Activated CD4-positive, alpha-beta T cell treated with anti-CD3 and anti-CD28 coated beads for 1 hour (primary cell): Measurements from ENCODE around the gene NAPEPLD.
"Not testable (repeated sequence)": the region's sequence is repeated elsewhere in the genome, so short reads cannot be mapped to it uniquely, and the experiment has no call there.

ENCODE experiments used
- DNase-seq: peaks from one replicate; pipeline ENCODE4 v3.0.0-alpha.2; 2020

Gene NAPEPLD

DNA sequence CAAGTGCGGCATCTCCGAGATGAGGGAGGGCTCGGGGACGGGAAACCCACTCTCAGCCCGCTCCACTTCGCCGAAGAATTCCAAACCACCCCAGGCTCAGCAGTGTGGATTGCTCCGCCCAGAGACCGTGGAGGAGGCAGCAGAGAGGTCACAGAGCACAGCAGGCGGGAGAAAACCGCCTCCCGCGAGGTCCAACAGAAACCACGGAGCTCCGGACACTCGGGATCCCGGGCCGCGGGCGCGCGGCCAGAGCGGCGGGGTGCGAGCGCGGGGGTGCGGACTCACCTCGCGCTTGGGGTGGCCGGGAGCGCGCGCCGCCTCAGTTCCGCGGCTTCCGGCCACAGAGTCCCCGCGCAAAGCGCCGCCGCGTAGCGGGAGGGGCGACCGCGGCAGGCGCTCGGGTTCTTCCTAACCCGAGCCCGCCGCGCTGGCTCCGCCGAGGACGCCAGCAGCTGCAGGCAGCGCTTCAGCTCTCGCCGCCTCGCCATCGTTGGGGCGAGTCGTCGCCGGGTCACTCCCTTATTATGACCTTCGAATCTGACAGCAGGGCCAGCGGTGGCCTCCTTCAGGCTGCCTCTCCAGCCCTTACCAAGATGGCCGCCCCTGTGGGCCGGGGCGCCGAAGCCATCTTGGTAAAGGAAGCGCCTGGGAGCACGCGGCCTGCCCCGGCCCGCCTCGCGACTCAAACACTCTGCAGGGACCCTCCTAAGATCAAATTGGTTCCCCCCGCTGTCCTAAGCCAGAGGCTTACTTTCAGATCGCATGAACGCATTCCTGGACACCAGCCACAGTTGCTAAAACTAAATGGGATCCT, at the start of gene NAPEPLD:
NAPEPLD (minus strand) TSS at position 106 of the 814 bp plus-strand sequence. CDS start 20,323 bp downstream, outside the sequence.
- peak; percentile 61 for DNase-seq

DNA sequence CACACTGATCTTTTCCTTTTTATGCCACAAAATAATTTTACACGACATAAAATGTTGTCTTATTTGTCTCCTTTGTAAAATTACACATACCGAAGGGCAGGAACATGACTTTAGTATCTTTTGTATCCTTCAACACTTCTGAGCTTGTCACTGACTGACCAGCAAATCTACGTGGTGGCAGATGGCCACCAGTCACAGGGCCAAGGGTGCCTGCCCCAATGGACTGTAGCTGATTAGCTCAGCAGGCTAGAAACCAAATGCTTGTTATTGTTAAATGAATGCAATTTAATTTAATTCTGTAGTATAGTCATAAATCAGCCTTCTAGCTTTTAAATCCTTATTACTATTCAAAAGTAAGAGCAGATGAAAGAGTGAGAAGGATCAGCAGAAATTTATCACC, 49.2 kb upstream of the NAPEPLD start:
- not testable (repeated sequence) for DNase-seq

DNA sequence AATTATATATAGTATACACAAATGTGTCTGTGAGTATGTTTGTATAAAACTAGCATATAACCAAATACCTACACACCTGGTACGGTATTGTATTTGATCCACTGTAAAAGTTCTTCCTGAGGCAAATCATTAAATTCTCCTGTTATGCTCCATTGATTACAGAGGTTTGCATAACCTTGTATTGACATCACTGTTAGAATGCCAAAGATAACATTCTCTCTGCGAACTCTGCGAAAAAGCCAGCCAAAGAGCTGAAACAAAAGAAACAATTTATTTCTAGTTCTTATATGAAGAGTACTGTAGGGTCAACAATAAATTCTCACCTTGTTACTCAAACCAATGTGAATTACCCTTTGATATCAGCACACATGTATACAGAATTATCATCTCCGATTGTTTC, 46.5 kb upstream of the NAPEPLD start:
- not testable (repeated sequence) for DNase-seq

DNA sequence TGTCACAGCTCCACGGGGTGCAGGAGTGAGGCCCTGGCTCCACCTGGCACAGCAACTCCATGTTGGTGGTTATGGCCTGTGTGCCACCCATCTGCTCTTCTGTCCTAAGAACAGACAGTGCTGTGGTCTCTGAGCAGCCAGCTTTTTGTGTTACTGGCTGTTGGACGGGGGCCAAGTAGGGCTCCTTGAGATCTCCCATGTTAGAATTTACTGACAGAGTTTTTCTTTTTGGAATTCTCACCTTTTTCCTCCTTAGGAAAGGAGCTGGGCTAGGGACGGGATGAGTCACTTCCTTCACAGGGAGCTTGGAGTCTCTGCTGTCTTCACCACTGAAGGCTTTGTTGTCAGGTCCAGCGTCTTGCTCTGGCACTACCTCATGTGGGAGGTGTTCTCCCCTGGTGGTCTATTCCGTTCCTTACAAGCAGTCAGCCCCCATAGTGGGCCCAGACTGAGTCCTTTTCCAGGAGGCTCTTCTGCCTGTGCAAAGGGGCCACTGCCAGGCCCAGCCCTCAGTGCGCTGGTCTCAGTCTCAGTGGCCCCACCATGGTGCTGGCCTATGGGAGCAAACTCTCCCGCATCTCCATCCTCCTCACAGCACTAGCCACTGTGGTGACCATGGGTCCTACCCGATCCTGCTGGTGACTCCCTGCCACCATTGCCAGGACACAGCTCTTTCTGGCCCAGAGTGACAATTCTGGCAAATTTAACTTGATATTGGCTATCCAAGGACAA, 23.7 kb upstream of the NAPEPLD start:
- not testable (repeated sequence) for DNase-seq

DNA sequence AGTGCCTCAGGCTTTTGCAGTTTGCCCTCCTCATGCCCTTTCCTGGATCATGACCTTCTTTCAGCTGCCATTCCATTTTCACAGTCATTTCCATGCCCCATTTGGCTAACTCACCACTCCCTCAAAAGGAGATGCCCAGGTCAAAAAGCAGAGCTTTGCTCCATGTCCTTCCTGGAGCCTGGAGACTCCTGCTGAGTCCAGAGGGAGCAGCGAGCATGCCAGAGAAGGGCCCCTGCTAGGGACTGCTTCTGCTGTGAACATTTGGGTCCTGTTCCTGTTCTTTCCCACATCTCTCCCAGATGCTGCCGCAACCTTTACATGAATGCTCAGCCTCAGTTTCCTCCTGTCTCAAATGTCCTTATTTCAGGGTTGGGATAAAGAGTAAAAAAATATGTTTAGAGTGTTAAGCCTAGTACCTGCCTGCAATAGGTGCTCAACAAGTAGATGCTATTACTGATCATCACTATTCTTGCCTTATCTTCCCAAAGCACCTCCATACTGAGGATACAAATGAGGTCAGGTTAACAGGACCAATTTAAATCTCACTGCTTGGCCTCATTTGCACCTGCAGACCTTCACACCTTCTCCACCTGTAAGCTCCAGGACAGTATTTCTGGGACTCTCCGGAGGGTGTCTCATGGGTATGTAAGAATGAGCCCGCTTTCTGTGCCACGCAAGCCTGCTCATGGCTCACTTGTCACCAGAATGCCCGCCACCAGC, 23.0 kb upstream of the NAPEPLD start:
- DNase-seq: not testable (repeated sequence)

DNA sequence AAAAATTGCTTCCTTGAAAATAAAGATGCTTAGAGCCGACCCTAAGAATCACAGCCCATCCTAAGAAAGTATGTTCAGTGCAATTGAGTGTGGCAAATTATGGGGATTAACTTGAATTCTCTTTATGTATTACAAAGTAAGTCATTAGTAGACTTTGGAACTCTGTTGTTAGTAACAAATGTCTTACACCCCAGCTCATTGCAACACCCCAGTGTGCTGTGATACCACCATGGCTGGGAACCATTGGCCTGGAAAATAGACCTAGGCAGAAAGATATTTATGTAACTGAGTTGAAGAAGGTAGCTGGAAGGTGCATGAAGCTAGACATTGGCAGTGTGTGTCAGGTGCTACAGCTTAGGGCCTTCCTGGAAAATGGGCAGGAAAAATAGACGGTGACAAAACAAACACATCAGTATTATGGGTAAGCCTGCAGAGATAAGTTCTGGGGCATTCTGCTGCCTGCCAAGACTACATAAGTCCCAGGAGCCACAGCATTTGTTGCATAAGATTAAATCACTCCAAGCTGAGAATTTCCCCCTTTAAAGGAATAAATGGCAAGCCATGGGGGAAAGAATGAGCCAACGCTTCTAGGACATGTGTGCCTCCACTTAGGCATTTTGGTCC, 18.1 kb upstream of the NAPEPLD start:
- not testable (repeated sequence) for DNase-seq

DNA sequence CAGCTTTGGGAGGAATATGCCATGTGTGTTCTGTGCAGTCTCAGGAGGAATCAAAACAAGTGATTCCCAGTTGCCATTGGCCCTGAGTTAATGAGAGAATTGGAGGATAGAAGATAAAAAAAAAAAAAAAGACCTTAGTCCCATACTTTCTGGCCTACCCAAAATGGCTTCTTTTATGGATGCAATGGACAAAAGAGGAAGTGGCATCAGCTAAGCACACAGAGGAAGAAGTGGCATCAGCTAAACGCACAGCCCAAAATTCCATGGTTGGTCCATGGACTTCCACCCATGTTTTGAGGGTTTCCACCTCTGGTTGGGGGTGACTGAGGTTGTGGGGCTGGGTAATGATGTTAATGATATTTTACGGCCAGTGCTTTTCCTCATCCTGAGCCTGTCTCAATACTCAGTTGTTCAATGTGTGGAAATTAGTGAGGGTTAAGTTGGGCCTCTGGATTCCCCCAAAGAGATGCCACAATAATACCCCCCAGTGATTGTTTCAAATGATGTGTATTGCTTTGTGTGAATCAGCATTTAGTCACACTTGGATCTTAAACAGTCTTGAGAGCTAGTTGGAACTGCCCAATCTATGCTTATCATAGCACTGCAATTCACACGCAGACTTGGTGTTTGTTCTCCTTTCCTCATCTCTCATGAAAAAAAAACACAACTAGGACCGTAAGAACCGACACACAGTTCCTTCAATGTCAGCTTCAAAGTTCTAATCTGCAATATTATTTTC, 14.4 kb upstream of the NAPEPLD start:
- DNase-seq: not testable (repeated sequence)

DNA sequence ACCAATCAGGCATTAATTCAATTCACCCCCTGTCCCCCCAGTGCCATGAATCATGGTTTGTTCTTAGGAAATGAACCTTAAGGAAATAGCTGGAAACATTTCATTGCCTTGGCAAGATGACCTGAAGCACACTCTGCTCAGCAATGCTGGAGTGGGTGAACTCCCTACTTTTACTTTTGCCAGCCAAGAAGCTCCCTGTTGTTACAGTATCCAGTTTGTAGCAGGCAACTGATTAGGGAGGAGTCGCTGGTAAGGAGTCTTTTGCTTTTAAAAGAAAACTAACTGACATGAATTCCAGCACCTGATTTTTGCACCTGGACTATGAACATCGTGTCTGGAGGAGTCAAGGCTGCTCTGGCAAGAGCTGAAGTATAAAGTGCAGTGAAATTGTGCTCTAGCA, 13.7 kb upstream of the NAPEPLD start:
- not testable (repeated sequence) for DNase-seq

DNA sequence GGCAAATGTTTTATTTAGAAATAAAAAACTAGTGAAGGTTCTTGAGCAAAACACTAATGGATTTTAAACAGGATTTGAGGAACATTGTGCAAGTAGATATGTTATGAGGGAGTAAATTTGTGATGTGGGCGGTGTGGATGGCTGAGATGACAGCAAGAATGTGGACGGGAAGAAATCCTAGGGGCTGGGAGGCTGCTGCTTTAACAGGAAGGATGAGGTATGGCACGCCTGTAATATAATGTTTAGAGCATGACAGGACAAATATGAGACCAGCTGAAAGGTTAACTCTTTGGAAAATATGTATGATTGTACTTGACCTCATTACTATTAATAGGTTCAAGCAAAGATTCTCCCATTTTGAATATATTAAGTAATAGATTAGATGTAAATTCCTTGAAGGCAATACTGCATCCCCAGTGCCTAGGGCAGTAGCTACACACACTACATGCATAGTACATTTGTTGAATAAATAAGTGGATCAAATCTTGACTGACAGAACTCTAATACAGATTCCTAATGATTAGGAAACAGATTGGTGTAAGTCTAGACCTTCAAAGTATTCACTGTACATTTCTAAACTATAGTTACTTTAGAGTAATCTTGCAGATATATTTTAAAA, 13.2 kb upstream of the NAPEPLD start:
- DNase-seq: not testable (repeated sequence)

DNA sequence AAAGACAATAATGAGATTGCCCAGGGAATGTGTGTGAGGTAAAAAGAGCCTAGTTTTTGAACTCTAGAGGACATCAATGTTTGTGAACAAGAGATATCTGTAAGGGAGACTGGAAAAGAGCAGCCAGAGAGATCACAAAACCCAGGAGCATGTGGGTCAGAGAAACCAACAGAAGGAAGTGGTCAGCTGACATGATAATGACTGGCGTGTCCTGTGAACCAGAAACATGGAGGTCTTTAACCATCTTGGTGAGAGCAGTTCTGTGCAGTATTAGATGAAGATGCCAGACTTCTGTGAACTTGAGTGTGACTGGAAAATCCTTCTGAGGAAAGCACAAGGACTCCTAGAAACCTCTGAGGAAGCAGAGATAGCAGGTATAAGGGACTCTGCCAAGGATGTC, 10.2 kb upstream of the NAPEPLD start:
- not testable (repeated sequence) for DNase-seq

DNA sequence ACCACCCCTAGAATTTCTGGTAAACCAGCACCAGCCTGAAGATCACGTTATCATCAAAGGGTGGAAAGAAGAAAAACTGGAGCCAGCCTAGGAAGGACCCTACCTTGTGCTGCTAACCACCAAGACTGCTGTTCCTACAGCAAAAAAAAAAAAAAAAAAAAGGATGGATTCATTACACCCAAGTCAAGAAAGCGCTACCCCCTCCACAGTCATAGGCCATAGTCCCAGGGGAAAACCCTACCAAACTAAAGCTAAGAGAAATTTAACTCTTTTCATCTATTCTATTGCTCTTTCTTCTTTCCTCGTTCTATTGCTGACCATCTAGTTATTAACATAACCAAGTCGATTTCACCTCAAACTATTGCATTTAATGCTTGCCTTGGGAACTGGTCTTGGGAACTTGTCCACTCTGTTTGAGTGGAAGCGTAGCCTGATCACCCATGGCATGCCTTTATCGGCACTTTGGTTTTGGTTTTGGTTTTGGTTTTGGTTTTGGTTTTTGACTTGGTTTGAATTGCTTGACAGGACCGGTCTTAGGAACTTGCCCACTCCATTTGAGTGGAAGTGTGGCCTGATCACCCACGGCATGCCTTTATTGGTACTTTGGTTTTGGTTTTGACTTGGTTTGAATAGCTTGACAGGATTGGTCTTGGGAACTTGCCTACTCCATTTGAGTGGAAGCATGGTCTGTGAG, 6.6 kb upstream of the NAPEPLD start:
- not testable (repeated sequence) for DNase-seq

DNA sequence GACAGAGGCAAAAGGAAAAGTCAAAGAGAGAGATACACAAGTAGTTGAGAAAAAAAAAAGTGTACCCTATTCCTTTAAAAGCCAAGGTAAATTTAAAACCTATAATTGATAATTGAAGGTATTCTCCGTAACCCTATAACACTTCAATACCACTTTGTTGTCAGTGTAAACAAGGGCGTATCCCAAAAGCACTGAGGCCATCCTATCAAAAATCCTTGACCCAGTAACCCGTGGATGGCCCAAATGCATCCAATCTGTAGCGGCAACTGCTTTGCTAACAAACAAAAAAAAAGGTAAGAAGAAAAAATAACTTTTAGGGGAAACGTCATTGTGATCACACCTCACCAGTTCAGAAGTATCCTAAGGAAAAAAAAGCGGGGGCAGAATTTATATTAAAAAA, 5.1 kb upstream of the NAPEPLD start:
- no peak for DNase-seq

DNA sequence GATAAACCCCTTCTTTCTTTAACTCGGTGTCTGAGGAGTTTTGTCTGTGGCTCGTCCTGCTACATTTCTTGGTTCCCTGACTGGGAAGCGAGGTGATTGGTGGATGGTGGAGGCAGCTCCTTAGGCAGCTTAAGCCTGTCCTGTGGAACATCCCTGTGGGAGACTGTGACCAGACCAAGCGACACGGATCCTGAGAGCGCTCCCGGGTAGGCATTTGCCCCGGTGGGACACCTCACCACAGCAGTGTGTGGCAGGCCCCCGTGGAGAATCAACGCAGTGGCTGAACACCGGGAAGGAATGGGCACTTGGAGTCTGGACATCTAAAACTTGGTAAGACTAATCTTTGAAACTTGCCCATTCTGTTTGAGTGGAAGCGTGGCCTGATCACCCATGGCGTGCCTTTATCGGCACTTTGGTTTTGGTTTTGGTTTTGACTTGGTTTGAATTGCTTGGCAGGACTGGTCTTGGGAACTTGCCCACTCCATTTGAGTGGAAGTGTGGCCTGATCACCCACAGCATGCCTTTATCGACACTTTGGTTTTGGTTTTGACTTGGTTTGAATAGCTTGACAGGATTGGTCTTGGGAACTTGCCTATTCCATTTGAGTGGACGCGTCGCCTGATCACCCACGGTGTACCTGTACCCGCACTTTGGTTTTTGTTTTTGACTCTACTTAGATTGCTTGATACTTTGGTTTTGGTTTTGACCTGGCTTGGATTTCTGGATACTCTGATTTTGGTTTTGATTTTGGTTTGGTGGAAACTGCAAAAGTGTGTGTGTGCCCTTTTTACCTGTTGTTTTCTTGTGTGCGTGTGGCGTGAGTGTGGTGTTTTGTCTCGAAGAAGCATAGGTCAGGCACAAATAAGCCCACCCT, 4.1 kb upstream of the NAPEPLD start:
- not testable (repeated sequence) for DNase-seq

DNA sequence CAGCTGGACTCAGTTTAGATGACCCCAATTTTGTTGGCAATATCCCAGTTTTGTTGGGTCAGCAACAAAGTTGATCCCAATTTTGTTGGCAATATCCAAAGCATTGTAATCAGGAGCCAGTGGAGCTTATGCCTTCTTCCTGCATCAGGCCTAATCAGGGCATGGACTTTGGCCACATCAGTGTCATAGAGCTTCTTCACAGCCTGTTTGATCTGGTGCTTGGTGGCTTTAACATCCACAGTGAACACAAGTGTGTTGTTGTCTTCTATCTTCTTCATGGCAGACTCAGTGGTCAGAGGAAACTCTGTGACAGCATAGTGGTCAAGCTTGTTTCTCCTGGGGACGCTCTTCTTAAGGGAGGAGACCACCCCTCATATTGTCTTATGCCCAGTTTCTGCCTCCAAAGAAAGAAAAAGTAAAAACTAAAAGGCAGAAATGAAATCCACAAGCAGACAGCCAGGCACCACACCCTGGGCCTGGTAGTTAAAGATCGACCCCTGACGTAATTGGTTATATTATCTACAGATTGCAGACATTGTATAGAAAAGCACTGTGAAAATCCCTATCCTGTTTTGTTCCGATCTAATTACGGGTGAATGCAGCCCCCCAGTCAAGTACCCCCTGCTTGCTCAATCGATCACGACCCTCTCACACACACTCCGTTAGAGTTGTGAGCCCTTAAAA, 3.2 kb upstream of the NAPEPLD start:
- DNase-seq: not testable (repeated sequence)

DNA sequence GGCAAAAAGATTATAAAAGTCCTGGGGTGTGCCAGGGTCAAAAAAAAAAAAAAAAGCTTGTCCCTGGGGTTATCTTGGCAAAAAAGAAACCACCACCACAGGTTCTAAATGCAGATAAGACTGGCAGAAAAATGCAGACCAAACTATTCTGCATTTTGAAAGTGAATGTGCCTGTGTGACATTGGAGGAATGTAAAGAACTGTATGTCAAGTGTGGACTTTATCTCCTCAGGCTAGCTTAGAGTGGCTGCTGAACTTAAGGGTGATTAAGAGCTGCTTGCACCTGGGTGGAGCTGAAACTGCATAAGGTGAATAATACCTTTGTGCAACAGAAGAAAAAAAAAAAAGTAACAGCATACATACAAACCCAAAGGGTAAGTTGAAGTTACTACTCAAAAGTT, 1.3 kb upstream of the NAPEPLD start:
- DNase-seq: no peak

DNA sequence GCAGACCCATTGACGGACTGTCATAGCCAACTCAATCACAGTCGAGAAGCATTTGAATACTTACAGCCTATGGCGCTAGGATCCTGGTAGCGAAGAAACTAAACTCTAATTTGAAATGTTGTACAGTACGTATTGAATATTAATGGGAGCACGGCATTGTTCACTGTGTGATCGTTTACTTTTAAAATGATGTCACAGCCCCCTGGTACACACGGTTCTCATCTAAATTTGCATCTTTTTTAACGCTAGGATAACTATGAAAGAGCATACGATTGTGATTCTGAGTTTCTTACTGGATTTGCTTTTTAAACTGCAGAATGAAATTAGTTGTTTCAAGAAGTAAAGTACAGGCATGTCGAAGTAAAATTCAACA, 895 bp upstream of the NAPEPLD start:
- DNase-seq: no peak

DNA sequence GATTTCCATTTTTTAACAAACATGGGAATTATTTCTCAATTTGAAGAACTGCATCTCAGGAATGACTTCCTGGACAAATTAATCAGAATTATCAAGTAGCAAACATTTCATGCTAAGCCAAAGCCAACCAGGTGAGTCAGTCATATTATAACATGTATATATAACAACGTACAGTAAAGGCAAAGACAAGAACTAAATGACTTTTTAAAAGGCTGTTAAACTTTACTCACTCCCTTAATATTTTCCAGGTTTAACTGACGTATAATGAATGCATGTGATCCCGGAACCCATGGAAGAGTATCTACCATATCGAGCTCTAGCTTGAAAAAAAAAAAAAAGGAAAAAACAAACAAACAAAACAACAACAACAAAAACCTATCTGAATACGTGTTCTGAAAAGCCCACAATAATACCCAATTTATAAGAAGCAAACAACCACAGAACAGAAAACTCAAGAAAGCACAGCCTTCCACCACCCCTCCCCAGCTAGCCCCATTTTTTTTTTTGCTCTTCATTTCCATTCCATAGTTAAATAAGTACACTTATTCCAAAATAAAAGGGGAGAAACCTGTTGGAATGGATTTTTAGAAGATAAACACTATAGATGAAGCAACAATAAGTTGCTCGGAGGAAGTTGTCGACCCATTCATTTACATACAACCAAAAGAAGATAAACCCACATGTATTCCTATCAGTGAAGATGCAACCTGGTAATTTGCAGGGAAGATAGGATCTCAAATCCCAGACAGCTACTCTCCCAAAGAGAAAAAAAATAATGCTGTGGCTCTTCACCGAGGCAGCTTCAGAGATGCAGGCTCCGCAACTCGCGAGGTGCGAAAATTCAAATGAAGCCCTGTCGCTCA, 537 bp downstream of the NAPEPLD start:
- no peak for DNase-seq

DNA sequence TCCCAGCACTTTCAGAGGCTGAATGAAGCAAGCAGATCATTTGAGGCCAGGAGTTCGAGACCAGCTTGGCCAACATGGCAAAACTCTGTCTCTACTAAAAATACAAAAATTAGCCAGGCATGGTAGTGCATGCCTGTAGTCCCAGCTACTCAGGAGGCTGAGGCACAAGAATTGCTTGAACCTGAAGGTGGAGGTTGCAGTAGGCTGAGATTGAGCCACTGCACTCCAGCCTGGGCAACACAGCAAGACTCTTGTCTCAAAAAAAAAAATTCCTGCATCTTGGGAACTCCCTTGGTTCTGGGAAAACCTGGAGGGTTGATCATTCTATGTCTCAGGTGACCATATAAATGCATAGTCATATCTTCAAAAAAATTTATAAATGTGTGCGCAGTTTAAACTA, 4.1 kb downstream of the NAPEPLD start:
- DNase-seq: not testable (repeated sequence)
